8988T (cell line): ENCODE data around the gene PGM1.

Experiments
- DNase-seq: peaks from one replicate; pipeline ENCODE4 v3.0.0; 2011

PGM1 gene

DNA sequence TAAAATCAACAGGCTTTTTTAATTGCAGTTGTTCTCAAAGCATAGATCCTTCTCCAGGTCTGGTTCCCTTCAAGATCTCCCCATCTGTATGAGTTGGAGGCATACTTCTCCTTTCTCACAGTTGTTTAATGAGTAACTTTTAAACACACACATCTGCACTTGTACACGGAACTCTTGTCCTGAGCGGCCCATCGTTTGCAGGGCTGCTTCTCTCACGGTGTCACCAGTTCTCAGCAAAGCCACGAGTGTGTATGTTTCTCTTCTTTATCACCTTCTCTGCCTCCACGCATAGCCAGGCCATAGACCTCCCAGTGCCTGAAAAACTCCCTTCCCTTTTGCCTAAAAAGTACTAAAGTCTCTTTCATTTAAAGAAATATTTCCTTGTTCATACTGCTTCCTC, 111.9 kb downstream of the PGM1 start:
- DNase-seq = no peak

DNA sequence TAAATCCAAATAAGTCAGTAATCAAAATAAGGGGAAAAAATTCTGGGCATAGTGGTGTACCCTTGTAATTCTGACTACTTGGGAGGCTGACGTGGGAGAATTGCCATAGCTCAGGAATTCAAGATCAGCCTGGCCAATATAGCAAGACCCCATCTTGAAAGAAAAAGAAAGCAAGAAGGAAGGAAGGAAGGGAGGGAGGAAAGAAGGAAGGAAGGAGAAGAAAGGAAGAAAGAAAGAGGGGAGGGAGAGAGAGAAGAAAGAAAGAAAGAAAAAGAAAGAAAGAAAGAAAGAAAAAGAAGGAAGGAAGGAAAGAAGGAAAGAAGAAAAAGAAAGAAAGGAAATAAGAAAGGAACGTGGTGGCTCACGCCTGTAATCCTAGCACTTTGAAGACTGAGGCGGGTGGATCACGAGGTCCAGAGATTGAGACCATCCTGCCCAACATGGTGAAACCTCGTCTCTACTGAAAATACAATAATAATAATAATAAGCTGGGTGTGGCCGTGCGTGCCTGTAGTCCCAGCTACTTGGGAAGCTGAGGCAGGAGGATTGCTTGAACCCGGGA, 116.1 kb downstream of the PGM1 start:
- DNase-seq = no peak
